Stimulated activated CD8-positive, alpha-beta memory T cell treated with anti-CD3 and anti-CD28 coated beads, Interleukin-12 subunit alpha, Interleukin-12 subunit beta, amount 100 ng/mL, for 4 hours (primary cell): ENCODE results near the gene HOXC5.

Experiments
- DNase-seq: peaks from one replicate; pipeline ENCODE4 v3.0.0-alpha.2; 2020; ENCODE audit warnings: low read depth

Gene HOXC5

DNA sequence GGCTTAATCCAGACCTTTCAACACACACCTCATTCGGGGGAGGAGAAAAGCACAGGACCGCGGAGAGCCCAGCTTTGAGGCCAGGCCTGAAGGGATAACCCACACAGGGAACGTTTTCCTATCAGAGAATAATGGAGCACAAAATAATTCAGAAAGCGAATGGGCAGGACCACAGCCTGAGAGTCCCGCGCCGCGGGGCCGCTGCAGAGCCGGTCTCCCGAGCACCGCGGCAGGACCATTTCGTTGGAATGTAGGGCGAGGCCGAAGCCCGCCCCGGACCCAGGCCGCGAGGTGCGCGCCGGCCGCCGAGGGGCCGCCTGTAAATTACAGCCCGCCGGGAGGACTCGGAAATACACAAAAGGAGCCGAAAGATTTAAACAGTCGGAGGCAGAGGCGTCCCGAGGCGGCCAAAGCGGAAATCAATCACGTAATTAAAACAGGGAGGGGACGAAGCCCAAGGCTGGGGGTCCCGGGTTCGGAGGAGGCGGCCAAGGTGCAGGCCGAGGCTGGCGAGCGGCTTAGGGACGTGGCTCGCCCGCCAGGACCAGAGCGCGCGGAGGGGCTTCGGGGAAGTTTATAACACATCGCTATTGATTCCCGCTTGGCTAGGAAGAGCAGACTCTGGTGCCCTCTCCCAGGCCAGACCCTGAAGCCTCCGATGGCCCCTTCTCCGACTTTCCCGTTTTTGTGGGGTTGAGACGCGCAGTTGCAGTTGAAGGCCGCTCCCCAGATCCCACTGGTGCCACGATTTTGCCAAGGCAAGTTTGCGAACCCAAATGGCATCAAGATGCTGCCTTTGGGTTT is 14.5 kb downstream of the HOXC5 start:
- no peak for DNase-seq

DNA sequence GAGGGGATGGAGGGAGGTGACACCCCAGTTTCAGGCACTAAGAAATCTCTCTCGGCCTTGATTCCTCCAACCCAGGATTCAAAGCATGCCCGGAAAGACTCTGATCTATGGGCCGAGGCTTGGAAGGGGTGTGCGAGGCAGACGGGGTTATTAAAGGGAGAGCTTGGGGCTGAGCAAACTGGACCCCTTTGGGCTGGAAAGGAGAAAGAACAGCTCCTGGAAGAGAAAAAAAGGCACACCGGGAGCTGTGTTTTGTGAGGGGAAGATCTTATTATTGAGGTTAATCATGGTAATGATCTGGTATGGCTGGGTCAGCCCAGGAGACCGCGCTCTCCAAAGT is 15.1 kb downstream of the HOXC5 start:
- no peak for DNase-seq

DNA sequence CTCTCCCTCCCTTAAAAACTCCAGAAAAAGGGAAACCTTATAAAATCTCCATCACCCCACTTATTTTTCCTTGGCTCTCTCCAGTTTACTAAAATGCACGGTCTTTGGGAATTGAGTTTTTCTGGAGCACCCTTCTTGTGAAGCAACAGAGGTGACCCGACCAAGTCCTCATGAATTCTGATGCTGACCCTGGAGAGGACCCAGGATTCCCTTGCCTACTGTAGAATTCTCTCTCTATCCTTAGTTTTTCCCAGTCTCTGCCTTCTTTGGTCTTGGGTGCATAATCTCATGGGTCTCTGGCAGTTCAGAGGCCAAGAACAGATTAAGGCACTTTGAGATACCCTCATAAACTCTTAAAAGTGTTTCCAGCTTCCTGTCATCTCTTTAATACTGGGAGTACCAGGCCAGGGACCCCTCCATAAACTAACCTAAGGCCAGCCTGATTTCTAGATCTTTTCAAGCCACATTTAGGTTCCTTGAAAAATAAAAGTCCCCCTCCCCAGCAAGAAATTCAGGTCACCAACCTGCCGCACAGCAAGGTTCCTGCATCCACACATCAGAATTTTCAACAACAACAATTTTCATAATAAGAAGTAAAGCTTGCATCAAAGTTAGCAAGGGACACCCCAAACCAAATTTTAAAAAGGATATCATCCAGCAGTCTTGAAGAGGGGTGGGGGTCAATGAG is 15.7 kb downstream of the HOXC5 start:
- DNase-seq, result no peak

DNA sequence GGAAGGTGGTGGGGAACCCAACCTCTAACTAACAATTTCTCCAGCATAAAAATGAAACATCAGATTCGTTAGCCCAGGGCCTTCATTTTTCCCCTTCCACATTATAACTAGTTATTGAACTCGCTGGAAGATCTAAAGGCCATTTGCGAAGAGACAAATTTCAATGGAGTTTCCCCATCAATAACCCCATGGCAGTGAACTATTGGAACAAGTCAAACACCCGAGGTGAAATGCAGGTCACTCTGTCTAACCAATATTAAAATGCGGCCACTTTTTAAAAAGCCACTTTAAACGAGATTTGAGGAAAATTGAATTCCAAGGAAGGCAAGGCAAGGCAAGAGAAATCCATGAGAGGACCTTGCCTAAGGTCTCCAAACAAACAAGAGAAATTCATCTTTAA is 16.3 kb downstream of the HOXC5 start:
- no peak for DNase-seq

DNA sequence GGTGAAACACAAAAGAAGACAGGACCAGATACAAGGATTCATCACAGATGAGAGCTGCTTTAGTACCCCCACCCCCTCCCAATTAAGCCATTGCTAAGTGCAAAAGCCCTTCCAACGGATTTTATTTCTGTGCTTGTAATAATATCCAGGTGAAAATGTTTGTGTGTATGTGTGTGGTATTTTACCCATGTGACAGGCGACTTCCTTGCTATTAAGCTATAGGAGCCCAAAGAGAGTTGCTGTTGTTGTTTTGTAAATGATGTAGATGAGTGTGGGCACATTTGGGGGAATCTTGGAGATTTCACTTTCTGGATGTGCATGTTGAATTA is 17.6 kb downstream of the HOXC5 start:
- no peak for DNase-seq

DNA sequence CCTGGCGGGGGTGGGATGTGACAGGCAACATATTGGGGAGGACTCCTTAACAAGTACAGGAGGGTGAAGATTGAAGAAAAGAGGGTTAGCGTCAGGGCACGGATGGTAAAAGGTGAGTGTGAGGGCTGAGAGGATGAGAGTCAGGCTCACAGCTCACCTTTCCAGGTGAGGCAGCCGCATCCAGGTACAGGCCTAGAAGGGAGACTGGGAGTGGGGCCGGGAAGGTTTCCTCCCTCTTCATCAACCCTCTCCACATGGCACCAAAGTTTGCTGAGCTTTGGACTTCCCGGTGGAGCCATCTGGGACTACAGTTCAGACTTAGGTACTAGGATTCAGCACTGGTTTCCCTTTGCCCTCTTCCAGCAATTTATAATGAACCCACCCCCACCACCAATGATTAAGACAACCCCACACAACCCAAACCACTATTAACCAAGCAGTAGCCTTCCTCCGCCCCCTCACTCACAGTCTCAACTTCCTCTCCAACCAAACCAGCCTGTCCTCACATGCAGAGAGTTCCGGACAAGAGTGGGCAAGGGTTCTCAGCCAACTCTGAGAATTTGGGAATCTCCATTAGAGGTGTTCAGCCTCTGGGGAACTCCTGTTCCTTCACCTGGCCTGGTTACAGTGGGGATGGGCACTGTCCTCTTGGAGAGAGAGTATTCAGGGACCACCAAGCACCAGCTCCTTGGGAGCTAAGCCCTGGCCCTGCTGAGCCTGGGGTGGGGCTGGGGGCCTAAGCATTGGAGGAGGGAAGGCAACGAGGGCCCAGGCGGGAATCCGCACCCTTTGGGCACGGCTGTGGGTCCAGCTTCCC is 18.4 kb downstream of the HOXC5 start:
- no peak for DNase-seq

DNA sequence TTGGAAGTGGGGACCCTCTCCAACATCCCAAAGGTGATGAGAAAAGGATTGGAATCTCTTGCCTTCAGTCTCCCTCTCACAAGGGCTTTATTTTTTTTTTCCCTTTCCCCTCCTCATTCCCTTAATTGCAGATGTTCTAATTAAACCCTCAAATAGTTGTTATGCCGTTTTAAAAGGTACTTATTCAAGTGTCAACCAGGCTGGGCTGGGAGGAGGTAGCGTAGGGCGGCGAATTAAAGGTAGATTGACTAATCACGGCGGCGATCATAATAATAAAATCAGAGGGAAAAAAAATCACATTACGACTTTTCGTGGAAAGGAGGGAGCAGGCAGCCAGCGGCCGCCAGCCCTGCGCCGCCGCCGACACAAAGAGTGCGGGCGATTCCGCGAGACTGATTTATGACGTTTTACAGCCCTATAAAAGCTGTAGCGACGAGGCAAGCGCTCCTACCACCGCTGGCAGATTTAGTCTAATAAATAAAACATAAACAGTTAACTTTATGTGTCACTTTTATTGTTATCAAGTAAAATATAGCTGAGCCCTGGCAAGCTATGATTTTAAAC is 19.1 kb downstream of the HOXC5 start:
- no peak for DNase-seq

DNA sequence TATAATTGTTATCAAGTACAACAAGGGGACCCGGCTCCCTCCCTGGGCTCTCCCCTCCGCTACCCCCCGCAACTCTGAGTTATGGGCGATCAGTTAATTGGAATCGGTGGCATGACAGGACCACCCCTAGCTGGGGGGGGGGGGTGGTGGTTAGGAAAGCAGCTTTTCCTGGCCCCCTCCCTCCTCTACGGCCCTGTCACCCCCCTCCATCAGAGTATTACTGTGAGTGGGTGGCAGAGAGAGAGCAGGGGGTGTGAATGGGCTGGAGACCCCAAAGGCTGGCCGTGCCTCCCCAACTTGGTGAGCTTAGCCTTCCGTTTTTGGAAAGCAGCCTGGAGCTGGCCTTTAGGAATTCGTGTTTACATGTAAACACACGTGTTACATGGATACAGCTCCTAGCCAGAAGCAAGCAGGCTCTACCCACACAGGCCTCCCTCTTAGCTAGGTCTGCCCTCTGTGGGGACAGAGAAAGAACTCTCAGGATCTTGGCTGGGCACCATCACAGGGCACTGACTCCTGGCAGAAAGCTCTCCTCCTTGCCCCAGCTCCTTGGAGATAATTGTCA is 19.7 kb downstream of the HOXC5 start:
- DNase-seq, result no peak

DNA sequence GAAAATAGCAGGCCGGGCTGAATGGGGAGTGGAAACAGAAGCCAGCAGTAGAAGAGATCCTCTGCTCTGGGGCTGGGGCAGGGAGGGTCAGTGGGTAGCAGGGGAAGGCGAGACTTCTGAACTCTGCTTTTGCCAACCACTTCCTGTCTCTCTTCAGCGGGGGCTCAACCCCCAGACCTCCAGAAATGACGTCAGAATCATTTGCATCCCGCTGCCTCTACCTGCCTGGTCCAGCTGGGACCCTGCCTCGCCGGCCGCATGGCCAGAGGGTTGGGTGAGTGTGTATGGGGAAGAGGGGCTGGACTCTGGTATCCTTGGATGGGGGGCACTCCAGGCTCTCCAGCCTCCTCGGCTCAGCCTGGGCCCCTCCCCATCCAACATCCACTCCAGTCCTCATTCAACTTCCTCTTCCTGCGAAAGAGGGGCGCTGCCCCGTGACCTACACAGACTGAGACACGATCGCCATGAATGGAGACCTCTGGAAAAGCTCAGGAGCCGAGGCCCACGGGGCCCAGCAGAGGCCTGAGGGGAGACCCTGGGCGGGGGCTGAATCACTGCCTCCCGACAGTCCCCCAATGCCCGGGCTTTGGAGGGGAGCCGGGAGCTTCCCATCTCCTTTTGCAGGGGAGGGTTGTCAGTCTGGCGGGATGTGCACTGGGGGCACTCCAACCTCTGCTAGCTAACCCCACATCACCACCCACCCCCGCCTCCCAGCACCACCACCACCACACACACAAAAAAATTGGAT is 20.3 kb downstream of the HOXC5 start:
- no peak for DNase-seq

DNA sequence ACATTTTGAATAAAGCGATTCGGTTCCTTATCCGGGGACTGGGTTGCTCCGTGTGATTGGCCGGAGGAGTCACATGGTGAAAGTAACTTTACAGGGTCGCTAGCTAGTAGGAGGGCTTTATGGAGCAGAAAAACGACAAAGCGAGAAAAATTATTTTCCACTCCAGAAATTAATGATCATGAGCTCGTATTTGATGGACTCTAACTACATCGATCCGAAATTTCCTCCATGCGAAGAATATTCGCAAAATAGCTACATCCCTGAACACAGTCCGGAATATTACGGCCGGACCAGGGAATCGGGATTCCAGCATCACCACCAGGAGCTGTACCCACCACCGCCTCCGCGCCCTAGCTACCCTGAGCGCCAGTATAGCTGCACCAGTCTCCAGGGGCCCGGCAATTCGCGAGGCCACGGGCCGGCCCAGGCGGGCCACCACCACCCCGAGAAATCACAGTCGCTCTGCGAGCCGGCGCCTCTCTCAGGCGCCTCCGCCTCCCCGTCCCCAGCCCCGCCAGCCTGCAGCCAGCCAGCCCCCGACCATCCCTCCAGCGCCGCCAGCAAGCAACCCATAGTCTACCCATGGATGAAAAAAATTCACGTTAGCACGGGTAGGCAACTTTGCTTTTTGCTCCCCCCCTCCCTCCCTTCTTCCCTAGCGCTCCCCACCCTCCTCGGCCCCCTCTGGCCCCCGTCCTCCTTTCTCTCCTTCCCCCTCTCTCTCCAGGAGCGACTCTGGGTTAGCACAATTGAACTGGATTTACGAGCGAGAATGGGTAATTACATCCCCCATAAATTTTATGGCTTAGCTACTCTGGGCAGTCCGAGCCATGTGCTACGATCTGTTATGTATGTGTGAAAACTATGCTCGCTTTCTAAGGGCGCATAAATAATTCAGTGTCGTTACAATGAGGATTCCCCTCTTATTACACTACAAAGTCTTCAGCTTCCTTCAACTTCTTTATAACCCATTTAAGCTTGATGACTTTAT is 21.2 kb downstream of the HOXC5 start, which contains the start of gene HOXC4:
TSS of gene HOXC4 (plus strand) at position 85 of the 991 bp plus-strand sequence. CDS start at position 173, 88 bp downstream.
- no peak for DNase-seq

DNA sequence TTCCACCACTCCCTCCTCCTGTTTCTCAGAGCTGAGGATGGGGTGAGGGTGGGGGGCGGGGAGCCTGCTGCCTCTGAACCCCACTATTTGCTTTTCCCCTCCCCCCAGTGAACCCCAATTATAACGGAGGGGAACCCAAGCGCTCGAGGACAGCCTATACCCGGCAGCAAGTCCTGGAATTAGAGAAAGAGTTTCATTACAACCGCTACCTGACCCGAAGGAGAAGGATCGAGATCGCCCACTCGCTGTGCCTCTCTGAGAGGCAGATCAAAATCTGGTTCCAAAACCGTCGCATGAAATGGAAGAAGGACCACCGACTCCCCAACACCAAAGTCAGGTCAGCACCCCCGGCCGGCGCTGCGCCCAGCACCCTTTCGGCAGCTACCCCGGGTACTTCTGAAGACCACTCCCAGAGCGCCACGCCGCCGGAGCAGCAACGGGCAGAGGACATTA is 21.9 kb downstream of the HOXC5 start:
- DNase-seq, result no peak

DNA sequence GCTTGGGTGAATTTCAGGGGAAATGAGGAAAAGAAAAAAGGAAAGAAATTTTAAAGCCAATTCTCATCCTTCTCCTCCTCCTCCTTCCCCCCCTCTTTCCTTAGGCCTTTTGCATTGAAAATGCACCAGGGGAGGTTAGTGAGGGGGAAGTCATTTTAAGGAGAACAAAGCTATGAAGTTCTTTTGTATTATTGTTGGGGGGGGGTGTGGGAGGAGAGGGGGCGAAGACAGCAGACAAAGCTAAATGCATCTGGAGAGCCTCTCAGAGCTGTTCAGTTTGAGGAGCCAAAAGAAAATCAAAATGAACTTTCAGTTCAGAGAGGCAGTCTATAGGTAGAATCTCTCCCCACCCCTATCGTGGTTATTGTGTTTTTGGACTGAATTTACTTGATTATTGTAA is 22.7 kb downstream of the HOXC5 start:
- DNase-seq, result no peak

DNA sequence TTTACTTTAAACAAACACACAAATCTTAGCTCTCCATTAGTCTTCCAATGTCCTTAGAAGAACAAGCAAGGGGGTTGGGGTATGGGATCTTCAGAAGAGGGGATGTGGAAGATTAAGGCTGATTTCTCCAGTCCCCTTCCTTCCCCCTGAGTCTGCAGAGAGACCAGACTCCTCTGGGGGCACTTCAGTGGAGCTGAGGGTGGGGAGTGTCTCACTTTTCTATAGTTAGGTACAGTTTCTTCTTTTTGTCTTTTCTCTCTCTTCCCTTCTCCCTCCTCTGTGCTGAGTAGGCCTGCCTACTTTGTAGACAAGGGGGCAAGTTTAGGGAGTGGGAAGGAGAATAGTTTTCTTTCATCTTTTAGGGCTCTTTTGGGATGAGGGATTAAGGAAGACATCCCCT is 23.3 kb downstream of the HOXC5 start:
- DNase-seq, result no peak

DNA sequence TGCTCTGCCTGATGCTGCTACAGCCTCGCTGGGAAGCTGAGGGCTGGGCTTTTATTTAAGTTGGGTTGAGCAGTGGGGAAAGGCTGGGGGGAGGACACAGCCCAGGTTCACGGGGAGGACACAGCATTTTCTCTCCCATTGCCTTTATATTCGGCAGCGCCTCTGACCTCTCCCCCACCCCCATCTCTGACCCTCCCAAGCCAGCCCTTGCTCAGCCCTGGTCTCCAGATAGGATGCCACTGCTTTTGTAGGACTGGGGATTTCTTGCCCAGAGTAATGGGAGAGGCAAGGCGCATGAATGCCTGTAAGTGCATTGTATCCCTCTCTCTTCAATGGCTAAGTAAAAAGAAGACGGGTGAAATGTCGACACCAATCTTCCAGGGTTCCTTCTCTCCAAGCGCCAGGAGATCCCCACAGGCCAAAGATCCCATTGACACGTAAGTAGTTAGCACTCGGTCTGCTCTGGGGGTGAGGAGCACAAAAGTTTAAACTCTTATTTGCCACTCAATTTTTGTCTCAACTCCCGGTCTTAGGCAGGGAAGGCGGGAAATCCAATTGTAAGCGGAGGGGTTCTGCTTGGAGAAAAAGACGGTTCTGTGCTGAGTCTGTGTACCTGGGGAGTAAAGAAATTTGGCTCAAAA is 25.4 kb downstream of the HOXC5 start:
- DNase-seq, result no peak

DNA sequence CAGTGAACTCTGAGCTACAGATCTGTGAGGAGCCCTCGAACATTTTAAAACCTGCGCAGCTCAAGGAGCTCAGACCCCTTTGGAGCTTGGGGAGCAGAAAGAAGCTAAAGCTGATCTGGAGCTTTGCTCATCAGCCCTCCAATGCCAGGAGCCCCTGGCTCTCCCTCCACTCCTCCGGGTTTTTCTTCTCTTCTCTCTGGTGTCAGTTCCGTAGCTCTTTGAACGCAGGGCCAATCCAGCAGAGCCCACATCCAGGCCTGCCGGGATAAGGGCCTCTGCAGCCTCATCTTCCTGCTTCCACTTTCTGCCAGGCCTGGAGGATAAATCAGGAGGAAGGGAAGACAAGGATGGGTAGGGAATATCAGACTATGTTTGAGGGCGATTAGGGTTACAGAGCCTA is 26.8 kb downstream of the HOXC5 start:
- DNase-seq, result no peak

DNA sequence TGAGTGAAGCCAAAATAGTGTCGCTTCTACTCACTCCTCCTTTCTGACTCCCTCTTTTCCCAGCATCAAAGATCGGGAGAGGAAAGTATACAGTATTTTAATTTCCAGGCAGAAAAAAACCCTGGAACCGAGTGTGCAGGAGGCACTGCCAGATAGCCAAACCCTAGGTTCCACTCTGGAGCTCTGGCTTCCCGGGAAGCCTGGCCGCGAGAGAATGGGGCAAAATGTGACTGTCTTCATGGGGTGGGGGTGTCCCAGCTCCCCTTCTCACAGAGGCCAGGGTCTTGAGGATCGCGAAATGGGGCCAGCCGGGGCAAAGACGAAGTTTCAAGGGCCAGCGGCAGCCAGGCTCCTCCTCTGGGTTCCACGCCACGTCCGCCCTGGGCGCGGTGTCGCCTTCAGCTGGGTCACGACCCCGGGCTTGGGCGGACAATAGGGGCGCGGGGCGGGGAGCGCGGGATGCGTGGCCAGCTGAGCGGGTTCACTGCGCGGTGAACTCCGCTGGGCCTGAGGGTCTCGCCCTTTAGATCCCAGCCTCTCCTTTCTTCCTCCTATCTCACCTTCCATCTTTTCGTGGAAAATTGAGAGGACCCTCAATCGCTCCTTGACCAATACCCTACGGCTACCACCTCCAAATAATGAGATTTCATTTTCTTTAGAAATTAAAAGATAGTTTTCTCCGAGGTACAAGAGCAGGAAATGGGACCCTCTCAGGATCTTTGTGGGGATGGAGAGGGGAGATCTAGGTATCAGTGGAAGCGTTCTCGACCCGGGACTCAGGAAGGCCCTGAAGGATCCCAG is 27.5 kb downstream of the HOXC5 start:
- no peak for DNase-seq

DNA sequence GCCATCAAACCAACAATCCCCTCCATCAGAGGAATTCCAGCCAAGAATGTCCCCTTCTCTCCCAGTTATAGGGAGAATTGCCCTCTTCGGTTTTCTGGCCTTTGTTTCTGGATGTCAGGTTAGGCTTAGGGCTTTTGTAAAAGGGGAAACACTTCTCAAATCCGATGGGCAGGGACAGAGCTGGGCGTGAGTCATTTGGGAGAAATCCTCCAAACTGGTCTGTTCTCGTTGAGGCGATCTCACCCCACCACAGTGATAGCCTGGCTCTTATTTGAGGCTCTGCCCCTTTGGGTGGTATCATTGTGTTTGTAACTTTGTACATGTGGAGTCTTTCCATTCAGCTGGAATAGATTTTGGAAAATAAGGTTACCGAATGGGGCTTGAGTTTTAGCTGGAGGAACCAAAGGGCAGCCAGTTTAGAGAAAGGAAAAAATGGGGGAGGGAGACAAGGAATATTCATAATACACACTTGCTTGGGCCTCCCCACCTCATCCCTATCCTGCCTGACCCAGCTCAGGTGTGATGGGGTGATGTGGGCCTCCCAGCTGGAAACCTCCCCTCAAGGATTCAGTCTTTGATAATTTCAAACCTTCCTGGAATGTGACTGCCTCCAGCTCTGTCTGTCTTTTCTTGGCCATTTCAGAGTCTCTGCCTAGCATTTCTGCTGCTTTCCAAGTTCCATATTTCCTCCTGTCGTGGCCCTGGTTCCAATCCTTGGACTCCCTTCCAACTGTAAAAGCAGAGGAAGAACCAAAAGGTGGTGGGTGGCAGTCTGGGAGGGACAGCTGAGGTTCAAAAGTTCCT is 28.3 kb downstream of the HOXC5 start:
- no peak for DNase-seq

DNA sequence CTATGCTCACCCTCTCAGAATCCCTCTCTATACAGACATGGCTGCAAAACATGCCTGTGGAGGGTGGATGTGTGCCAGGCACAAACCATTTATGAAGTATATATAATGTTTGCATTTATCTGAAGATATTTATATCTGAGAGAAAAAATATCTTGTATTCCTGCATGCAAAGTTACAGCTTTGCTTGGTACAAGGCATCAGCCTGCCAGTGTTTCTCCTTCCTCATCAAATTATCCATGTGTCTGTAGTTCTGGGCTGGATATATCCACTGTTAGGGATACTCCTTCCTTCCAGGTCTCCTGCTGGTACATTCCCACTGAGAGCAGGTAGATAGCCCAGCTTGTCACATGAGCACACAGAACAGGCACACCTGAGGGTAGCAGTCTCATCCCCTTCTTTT is 32.8 kb downstream of the HOXC5 start:
- DNase-seq, result no peak
